K562 (cell line): ENCODE measurements around the gene WASL. TPM values are rescaled to one million over a fixed set of nuclear protein-coding genes. Genes with fewer than 3 reads are reported as not detected.

Experiments used
- ATF7 ChIP-seq: fragments of 450-650 bp; IDR thresholded peaks from 2 replicates; pipeline ENCODE4 v1.7.1; 2014; ENCODE audit warnings: mild to moderate bottlenecking, moderate library complexity
- CSDE1 ChIP-seq, 2 experiments: fragments of 450-650 bp; IDR thresholded peaks; 2 replicates each; pipeline ENCODE4 v1.6.1; 2016; ENCODE audit warnings: mild to moderate bottlenecking in 1 of 2
- CXXC5 ChIP-seq: fragments of 250-450 bp; sonication (Bioruptor Pico); IDR thresholded peaks from 2 replicates; pipeline ENCODE4 v1.8.0; 2022; ENCODE audit warnings: inconsistent platforms, mild to moderate bottlenecking, moderate library complexity
- FOXK1 ChIP-seq: sonication (generic); formaldehyde crosslinking; IDR thresholded peaks from 2 replicates; pipeline ENCODE4 v1.8.0; 2022; ENCODE audit warnings: missing genetic modification reagents, mild to moderate bottlenecking, borderline replicate concordance
- IRF2 ChIP-seq: sonication (generic); formaldehyde crosslinking; IDR thresholded peaks from 2 replicates; pipeline ENCODE4 v1.8.1; 2022; ENCODE audit warnings: mild to moderate bottlenecking, missing genetic modification reagents
- KAT7 ChIP-seq: sonication (generic); formaldehyde crosslinking; IDR thresholded peaks from 2 replicates; pipeline ENCODE4 v1.8.0; 2022; ENCODE audit warnings: missing genetic modification reagents, mild to moderate bottlenecking, borderline replicate concordance
- MCM5 ChIP-seq: fragments of 450-650 bp; IDR thresholded peaks from 2 replicates; pipeline ENCODE4 v1.6.1; 2016; ENCODE audit warnings: low read depth
- PRPF4 ChIP-seq: fragments of 200-400 bp; formaldehyde crosslinking; IDR thresholded peaks from one replicate; pipeline ENCODE4 v1.6.1; 2017; ENCODE audit warnings: low read length, low read depth, mild to moderate bottlenecking; ENCODE audit not compliant: insufficient read depth, poor library complexity, severe bottlenecking
- RB1 ChIP-seq: fragments of 450-650 bp; IDR thresholded peaks from 2 replicates; pipeline ENCODE4 v1.6.1; 2017; ENCODE audit warnings: low read depth, mild to moderate bottlenecking
- SRSF3 ChIP-seq: fragments of 200-400 bp; formaldehyde crosslinking; IDR thresholded peaks from 2 replicates; pipeline ENCODE4 v1.6.1; 2016; ENCODE audit warnings: mild to moderate bottlenecking, low read length, moderate library complexity; ENCODE audit not compliant: insufficient read depth
- TAF9B ChIP-seq: fragments of 450-650 bp; IDR thresholded peaks from 2 replicates; pipeline ENCODE4 v1.6.1; 2018; ENCODE audit warnings: mild to moderate bottlenecking; ENCODE audit not compliant: partially characterized antibody
- TCF7 ChIP-seq: sonication (generic); IDR thresholded peaks from 2 replicates; pipeline ENCODE4 v1.6.1; 2016; ENCODE audit warnings: antibody characterized with exemption, borderline replicate concordance
- THRAP3 ChIP-seq: fragments of 450-650 bp; IDR thresholded peaks from 2 replicates; pipeline ENCODE4 v1.6.1; 2016; ENCODE audit warnings: mild to moderate bottlenecking, inconsistent platforms, borderline replicate concordance
- UBTF ChIP-seq, 2 experiments: IDR thresholded peaks; 2 replicates each; pipeline ENCODE4 v1.6.1; 2012; ENCODE audit warnings: improper control_type of control experiment in 2 of 2, low read depth in 2 of 2, low read length in 2 of 2, borderline replicate concordance in 1 of 2
- ZNF609 ChIP-seq: sonication (generic); formaldehyde crosslinking; IDR thresholded peaks from 2 replicates; pipeline ENCODE4 v1.8.1; 2023; ENCODE audit warnings: missing genetic modification reagents, mild to moderate bottlenecking, borderline replicate concordance
- ZNF778 ChIP-seq: fragments of 450-650 bp; formaldehyde crosslinking; IDR thresholded peaks from 2 replicates; pipeline ENCODE4 v1.4.0; 2020; ENCODE audit warnings: mild to moderate bottlenecking, moderate library complexity
- polyA plus RNA-seq, 8 experiments: library from polyadenylated mRNA; depleted of rRNA in 4 of 8; stranded (reverse) in 5 of 8; unstranded in 3 of 8; fragments of >200 nt; fragmentation: Nextera tagmentation in 2 of 8; fragmentation: Illumina TruSeq in 1 of 8; extraction: Ambion mirVana in 2 of 8; extraction: Trizol in 1 of 8; gene quantifications; 2 replicates each; pipeline versions ENCODE4 v1.2.1 to v1.2.3, GENCODE V29; 2011 to 2014; ENCODE audit warnings: inconsistent platforms in 1 of 8, missing spikeins in 1 of 8
- total RNA-seq, 7 experiments: library from RNA; depleted of rRNA in 6 of 7; stranded (reverse); fragments of >200 nt in 6 of 7; fragmentation: Illumina TruSeq in 2 of 7; extraction: Trizol in 2 of 7; gene quantifications; 2 replicates each; pipeline versions ENCODE4 v1.2.1 to v1.2.3, GENCODE V29; 2011 to 2021; ENCODE audit warnings: low replicate concordance in 1 of 7
- TF ChIP-seq, protein P1 (sequence below): sonication (generic); formaldehyde crosslinking; IDR thresholded peaks from 2 replicates; pipeline ENCODE4 v1.5.0; 2020; ENCODE audit warnings: missing genetic modification reagents
- TF ChIP-seq, protein P2 (sequence below): sonication (generic); formaldehyde crosslinking; IDR thresholded peaks from 2 replicates; pipeline ENCODE4 v1.8.0; 2022; ENCODE audit warnings: mild to moderate bottlenecking, low read depth, missing genetic modification reagents

The WASL gene
- total and polyA plus RNA-seq, 9 of the 15 experiments (the other 6 are each of a cell fraction or from before 2014, with no cell fraction given): 3.2 to 13.9 (median 8.3) TPM

DNA sequence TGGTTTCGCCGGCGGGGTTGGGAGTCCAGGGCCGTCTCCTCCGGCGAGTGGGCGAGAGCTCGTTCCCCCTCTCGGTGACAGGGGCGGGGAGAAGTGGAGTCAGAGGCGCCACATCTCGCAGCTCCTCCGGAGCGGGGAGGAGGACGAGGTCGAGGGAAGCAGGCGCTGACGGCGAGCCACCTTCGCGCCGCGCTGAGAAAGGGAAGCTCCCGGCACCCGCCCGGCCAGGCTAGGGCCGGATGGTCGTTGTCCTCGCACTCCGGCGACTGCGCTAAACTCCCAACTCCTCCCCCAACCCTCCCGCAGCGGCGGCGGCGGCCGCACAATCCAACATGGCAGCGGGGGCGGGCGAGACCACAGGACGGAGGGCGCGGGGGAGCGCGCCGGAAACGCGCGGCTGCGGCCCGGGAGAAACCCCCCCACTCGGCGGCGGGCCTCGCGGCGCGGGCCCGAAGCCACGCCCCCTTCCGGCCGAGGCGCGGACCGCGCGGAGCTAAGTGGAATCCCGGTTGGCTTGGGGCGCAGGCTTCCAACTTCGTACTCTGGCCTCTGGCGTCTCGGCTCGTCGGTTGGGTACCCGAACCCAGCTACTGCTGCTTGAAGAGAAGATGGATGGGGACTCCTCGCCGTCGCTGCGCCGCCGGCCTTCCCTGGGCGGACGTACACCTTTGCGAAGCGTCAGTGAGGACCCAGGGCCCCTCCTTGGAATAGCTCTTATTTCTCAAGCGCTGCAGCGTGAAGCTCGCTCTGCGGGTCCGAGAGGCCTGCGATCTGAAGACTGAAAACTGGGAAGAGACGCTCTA, at the start of gene WASL (continued):
- TF ChIP-seq ZNF609 (CRISPR knock-in tag) (no peak), CSDE1 (IDR thresholded peaks at IDR 0.05) (peak in 1 of 2 experiments; percentile 66; a peak in 1 of 4 replicates), FOXK1 (0 out of 2 replicates have a peak, but pooled peaks have one; percentile 44), UBTF (IDR thresholded peaks at IDR 0.05; ENCODE audit: borderline replicate concordance in 1 of 2, low read depth in 2 of 2, low read length in 2 of 2) (peak; percentile 91 to 98), CXXC5 (peak; percentile 99), TAF9B (peak; percentile 84), ATF7 (peak; percentile 99), SRSF3 (0 out of 2 replicates have a peak, but pooled peaks have one; percentile 19), RB1 (peak; percentile 98), MCM5 (no peak), PRPF4 (peak; percentile 94), ZNF778 (CRISPR knock-in tag) (no peak), TCF7 (0 out of 2 replicates have a peak, but pooled peaks have one; percentile 51), KAT7 (CRISPR knock-in tag) (peak; percentile 85; the same call in 1 of the 2 replicates), THRAP3 (no peak), IRF2 (CRISPR knock-in tag) (no peak)
- TF ChIP-seq, protein P1, sequence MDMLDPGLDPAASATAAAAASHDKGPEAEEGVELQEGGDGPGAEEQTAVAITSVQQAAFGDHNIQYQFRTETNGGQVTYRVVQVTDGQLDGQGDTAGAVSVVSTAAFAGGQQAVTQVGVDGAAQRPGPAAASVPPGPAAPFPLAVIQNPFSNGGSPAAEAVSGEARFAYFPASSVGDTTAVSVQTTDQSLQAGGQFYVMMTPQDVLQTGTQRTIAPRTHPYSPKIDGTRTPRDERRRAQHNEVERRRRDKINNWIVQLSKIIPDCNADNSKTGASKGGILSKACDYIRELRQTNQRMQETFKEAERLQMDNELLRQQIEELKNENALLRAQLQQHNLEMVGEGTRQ (CRISPR knock-in tag): no peak
- TF ChIP-seq, protein P2, sequence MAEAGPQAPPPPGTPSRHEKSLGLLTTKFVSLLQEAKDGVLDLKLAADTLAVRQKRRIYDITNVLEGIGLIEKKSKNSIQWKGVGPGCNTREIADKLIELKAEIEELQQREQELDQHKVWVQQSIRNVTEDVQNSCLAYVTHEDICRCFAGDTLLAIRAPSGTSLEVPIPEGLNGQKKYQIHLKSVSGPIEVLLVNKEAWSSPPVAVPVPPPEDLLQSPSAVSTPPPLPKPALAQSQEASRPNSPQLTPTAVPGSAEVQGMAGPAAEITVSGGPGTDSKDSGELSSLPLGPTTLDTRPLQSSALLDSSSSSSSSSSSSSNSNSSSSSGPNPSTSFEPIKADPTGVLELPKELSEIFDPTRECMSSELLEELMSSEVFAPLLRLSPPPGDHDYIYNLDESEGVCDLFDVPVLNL (CRISPR knock-in tag): no peak; the same call in 1 of the 2 replicates
